HG03575 (cell line): Measurements from ENCODE around the gene XKR8.
"Not testable (repeated sequence)": the region's sequence is repeated elsewhere in the genome, so short reads cannot be mapped to it uniquely, and the experiment has no call there.

ENCODE experiments used
- ATAC-seq: cut with Tn5 transposase; IDR thresholded peaks from one replicate; pipeline ENCODE4 v1.9.1; 2021; ENCODE audit not compliant: unreplicated experiment, insufficient number of reproducible peaks, low FRiP score; ENCODE audit errors: extremely low read depth

The XKR8 gene

GRCh38 chr1:27979151-27979858 lies 19.5 kb downstream of the XKR8 start:
- ATAC-seq, result no peak

DNA sequence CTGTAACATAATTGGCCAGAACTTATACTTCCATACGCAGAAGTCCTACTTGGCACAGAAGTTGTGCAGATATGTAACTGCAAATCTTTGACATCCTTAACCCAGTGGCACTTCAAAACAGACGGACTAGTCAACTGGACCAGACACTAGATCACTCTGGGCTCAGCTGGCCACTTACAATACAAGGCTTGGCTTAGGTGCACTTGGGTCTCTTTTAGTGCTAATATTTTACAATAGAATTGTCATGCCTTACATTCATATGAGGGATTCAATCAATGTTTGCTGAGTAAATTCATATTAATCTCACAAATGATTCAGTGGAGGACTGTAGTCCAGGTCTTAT lies 20.1 kb downstream of the XKR8 start:
- no peak for ATAC-seq

- ATAC-seq, result no peak
These were observed 20.6 kb downstream of the XKR8 start for GRCh38 chr1:27980216-27980845.

DNA sequence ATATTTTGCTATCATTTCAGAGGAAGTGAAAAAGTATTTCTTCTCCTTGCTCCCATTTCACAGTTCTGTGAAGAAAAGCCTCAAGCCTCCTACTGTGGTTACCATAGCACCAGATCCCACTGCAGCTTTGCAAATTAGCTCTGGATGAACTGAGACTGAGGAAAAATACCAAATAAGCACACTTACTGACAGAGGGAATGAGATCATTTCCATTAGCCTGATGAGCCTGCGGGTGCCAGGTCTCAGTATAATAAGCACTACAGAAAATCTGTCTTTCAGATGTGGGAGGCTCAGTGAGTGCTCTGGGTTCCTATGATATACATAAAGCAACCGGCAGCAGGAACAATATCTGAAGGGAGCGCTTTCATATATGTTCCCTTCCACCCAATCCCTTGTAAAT lies 21.4 kb downstream of the XKR8 start:
- no peak for ATAC-seq

GRCh38 chr1:27990920-27991537 lies 31.3 kb downstream of the XKR8 start:
- ATAC-seq, result no peak

DNA sequence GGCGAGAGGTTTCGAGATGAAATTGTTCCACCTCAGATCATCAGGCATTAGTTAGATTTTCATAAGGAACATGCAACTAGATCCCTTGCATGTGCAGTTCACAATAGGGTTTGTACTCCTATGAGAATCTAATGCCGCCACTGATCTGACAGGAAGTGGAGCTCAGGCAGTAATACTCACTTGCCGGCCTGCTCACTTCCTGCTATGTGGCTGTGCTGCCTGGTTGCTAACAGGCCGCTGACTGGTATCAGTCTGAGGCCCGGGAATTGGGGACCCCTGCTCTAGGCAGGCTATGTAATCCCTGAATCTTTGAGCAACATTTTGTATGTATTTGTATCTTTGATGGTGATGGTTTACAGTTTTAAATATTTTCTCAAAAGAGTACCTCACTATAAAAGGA lies 32.5 kb downstream of the XKR8 start:
- ATAC-seq, result no peak

- ATAC-seq, result no peak
These were observed 33.5 kb downstream of the XKR8 start for GRCh38 chr1:27993241-27993640.

- no peak for ATAC-seq
These were observed 34.3 kb downstream of the XKR8 start for GRCh38 chr1:27994060-27994459.

DNA sequence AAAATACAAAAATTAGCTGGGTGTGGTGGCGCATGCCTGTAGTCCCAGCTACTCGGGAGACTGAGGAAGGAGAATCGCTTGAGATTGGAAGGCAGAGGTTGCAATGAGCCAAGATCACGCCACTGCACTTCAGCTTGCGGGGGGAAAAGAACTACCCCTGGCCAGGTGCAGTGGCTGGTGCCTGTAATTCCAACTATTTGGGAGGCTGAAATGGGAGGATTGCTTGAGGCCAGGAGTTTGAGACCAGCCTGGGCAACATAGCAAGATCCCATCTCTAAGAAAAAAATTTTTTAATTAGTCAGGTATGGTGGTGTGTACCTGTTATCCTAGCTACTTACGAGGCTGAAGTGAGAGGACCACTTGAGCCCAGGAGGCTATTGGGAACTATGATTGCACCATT lies 34.8 kb downstream of the XKR8 start:
- not testable (repeated sequence) for ATAC-seq

- no peak for ATAC-seq
These were observed 39.3 kb downstream of the XKR8 start for GRCh38 chr1:27999055-27999454.

DNA sequence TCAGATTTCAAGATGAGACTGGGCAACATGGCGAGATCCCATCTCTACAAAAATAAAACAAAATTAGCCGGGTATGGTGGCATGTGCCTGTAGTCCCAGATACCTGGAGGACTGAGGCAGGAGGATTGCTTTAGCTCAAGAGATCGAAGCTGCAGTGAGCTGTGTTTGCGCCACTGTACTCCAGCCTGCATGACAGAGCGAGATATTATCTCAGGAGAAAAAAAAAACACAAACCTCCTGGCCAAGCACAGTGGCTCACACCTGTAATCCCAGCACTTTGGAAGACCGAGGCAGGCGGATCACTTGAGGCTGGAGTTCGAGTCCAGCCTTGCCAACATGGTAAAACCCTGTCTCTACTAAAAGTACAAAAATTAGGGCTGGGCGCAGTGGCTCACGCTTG lies 42.8 kb downstream of the XKR8 start:
- ATAC-seq, result no peak

DNA sequence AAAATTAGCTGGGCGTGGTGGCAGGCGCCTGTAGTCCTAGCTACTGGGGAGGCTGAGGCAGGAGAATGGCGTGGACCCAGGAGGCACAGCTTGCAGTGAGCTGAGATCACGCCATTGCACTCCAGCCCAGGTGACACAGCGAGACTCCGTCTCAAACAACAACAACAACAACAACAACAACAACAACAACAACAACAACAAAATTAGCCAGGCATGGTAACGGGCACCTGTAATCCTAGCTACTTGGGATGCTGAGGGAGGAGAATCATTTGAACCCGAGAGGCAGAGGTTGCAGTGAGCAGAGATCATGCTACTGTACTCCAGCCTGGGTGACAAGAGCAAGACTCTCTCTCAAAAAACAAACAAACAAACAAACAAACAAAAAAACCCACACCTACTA lies 43.3 kb downstream of the XKR8 start:
- not testable (repeated sequence) for ATAC-seq

GRCh38 chr1:28010969-28011368 lies 51.2 kb downstream of the XKR8 start:
- ATAC-seq, result no peak
